ENCODE results near the gene CD55.
A peak's percentile ranks its signal among the peaks of the same experiment; 100 is the strongest.

CD55 gene

GRCh38 chr1:207282496-207283380 lies 38.7 kb upstream of the CD55 start:
- H3K4me3 ChIP-seq (ENCODE audit: low read depth, low read length), result no peak overlapping the region
- DNase-seq (ENCODE audit: low read depth), result peak; percentile 66
- no peak for TF ChIP-seq CTCF (conservative IDR thresholded peaks at IDR 0.05; ENCODE audit: low read depth, low read length)

- no peak for TF ChIP-seq CTCF (conservative IDR thresholded peaks at IDR 0.05; ENCODE audit: low read depth, low read length)
- H3K4me3 ChIP-seq (ENCODE audit: low read depth, low read length), result no peak overlapping the region
- DNase-seq (ENCODE audit: low read depth), result no peak
These were observed 38.1 kb upstream of the CD55 start for GRCh38 chr1:207283421-207283820.

GRCh38 chr1:207284209-207284897 lies 37.1 kb upstream of the CD55 start:
- peak; percentile 30 for DNase-seq (ENCODE audit: low read depth)
- H3K4me3 ChIP-seq (ENCODE audit: low read depth, low read length), result no peak overlapping the region
- no peak for TF ChIP-seq CTCF (conservative IDR thresholded peaks at IDR 0.05; ENCODE audit: low read depth, low read length)

GRCh38 chr1:207286786-207287468 lies 34.6 kb upstream of the CD55 start:
- no peak for TF ChIP-seq CTCF (conservative IDR thresholded peaks at IDR 0.05; ENCODE audit: low read depth, low read length)
- peak; percentile 53 for DNase-seq (ENCODE audit: low read depth)
- no peak overlapping the region for H3K4me3 ChIP-seq (ENCODE audit: low read depth, low read length)

GRCh38 chr1:207288315-207288714 lies 33.2 kb upstream of the CD55 start:
- no peak for TF ChIP-seq CTCF (conservative IDR thresholded peaks at IDR 0.05; ENCODE audit: low read depth, low read length)
- H3K4me3 ChIP-seq (ENCODE audit: low read depth, low read length), result no peak overlapping the region
- no peak for DNase-seq (ENCODE audit: low read depth)

GRCh38 chr1:207289756-207290155 lies 31.7 kb upstream of the CD55 start:
- no peak for TF ChIP-seq CTCF (conservative IDR thresholded peaks at IDR 0.05; ENCODE audit: low read depth, low read length)
- no peak overlapping the region for H3K4me3 ChIP-seq (ENCODE audit: low read depth, low read length)
- DNase-seq (ENCODE audit: low read depth), result no peak
